Keratinocyte (primary cell): ENCODE measurements around the gene ID4.

Experiments used
- CTCF ChIP-seq, 3 experiments: IDR thresholded peaks in 1 of 3; conservative IDR thresholded peaks in 1 of 3; optimal IDR thresholded peaks in 1 of 3; 2 replicates in 2 of 3; 3 replicates in 1 of 3; pipeline versions ENCODE3 to v1.5.1; 2011; ENCODE audit warnings: low read length in 3 of 3, mild to moderate bottlenecking in 3 of 3, moderate library complexity in 2 of 3, control low read depth in 1 of 3, inconsistent platforms in 1 of 3; ENCODE audit not compliant: insufficient read depth in 2 of 3; ENCODE audit errors: extremely low read depth in 1 of 3
- EZH2 ChIP-seq: IDR thresholded peaks from one replicate; pipeline ENCODE4 v1.6.1; 2012; ENCODE audit warnings: inconsistent platforms, mild to moderate bottlenecking, low read length, moderate library complexity

GRCh38 chr6:19827903-19828302 is 9.3 kb upstream of the ID4 start:
- no peak for TF ChIP-seq EZH2
- no peak for TF ChIP-seq CTCF (optimal IDR thresholded peaks at IDR 0.05 in 1 of 3, IDR thresholded peaks at IDR 0.05 in 1 of 3, conservative IDR thresholded peaks at IDR 0.05 in 1 of 3; ENCODE audit: extremely low read depth in 1 of 3, insufficient read depth in 2 of 3, low read length in 3 of 3)
